ENCODE results near the gene CADPS2. TPM values are rescaled to one million over a fixed set of nuclear protein-coding genes. Genes with fewer than 3 reads are reported as not detected.

CADPS2 gene
- total and polyA plus RNA-seq, 12 donors = 14.6 to 103 (median 39.4) TPM

GRCh38 chr7:122552769-122553168 is 333.5 kb downstream of the CADPS2 start:
- no peak for TF ChIP-seq POLR2A (IDR thresholded peaks at IDR 0.05)
- no peak for TF ChIP-seq CTCF (IDR thresholded peaks at IDR 0.05)
- intact Hi-C loops (cut with DNase I) = no loop called here
- H3K4me3 ChIP-seq = no peak overlapping the region
- DNase-seq = no peak
- no peak overlapping the region for H3K27ac ChIP-seq
- no peaks in the 10 kb centered on the region for H3K36me3 ChIP-seq (replicated peaks in 1 of 2)
- no peaks in the 10 kb centered on the region for H3K9me3 ChIP-seq (replicated peaks in 1 of 3)
- no peaks in the 10 kb centered on the region for H3K27me3 ChIP-seq
- no peaks in the 10 kb centered on the region for H3K4me1 ChIP-seq (replicated peaks in 1 of 2)

DNA sequence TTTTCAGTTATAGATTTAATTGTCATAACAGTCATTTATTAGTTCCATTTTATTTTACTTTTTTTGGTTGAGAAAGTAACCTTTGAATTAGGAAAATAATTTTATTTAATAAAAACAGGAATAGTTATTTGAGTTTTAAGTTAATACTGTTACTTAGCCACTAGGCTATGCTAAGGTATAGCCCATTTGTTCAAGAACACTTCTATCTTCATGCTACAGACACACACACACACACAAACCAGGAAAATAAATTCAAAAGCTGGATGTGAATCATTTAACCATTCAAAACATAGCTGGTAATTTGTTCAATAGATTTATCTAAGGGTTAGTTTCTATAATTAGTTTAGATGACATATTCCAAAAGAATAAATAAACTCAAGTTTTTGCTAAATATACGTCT is 335.7 kb downstream of the CADPS2 start:
- TF ChIP-seq CTCF (IDR thresholded peaks at IDR 0.05) (peak in 3 of 6 experiments; percentile 20 to 32 (median 28)), POLR2A (IDR thresholded peaks at IDR 0.05) (no peak)
- Histone ChIP-seq H3K9me3 (replicated peaks in 1 of 3) (no peaks in the 10 kb centered on the region), H3K36me3 (replicated peaks in 1 of 2) (no peaks in the 10 kb centered on the region), H3K4me1 (replicated peaks in 1 of 2) (no peaks in the 10 kb centered on the region), H3K4me3 (no peak overlapping the region), H3K27me3 (no peaks in the 10 kb centered on the region), H3K27ac (no peak overlapping the region)
- DNase-seq = no peak
- WGBS, 4 donors = 73 to 93% (median 91%) methylated on average over 1 of the region's 1 CpG
- intact Hi-C loops (cut with DNase I) = no loop called here

GRCh38 chr7:122549578-122549977 is 336.7 kb downstream of the CADPS2 start:
- Histone ChIP-seq H3K27ac (no peak overlapping the region), H3K27me3 (no peaks in the 10 kb centered on the region), H3K36me3 (replicated peaks in 1 of 2) (no peaks in the 10 kb centered on the region), H3K4me3 (no peak overlapping the region), H3K9me3 (replicated peaks in 1 of 3) (no peaks in the 10 kb centered on the region), H3K4me1 (replicated peaks in 1 of 2) (no peaks in the 10 kb centered on the region)
- WGBS, 4 donors = 93 to 95% (median 95%) methylated on average over 5 of the region's 5 CpGs
- TF ChIP-seq POLR2A (IDR thresholded peaks at IDR 0.05) = no peak
- TF ChIP-seq CTCF (IDR thresholded peaks at IDR 0.05) = no peak
- DNase-seq = no peak
- intact Hi-C loops (cut with DNase I) = no loop called here

DNA sequence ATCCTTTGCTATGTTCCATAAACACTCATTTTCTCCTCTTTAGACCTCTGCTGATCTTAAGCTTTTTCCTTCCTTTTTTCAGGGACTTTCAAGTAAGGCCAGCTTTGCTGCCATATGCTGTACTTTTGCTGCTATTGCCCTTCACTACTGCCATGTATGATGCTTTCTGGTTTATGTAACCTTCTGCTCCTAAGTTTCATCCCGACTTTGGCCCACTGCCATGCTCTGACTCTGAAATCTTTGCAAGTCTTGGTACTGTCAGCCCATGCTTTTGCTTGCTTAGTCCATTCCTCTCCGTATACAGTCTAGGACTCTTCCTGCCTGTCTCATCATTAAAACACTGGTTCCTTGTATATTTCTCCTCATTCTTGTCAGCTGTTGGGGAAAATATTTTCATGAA is 339.8 kb downstream of the CADPS2 start:
- no peak overlapping the region for H3K4me3 ChIP-seq
- intact Hi-C loops (cut with DNase I) = no loop called here
- H3K27ac ChIP-seq = no peak overlapping the region
- no peaks in the 10 kb centered on the region for H3K27me3 ChIP-seq
- peak; percentile 27 to 56 (median 47) for DNase-seq
- H3K36me3 ChIP-seq (replicated peaks in 1 of 2) = no peaks in the 10 kb centered on the region
- H3K4me1 ChIP-seq (replicated peaks in 1 of 2) = no peaks in the 10 kb centered on the region
- TF ChIP-seq POLR2A (IDR thresholded peaks at IDR 0.05) = no peak
- TF ChIP-seq CTCF (IDR thresholded peaks at IDR 0.05) = no peak
- peaks cover 0 to 8% (median 0%) of the 10 kb centered on the region in 3 donors for H3K9me3 ChIP-seq (replicated peaks in 1 of 3)
- 37 to 55% (median 47%) methylated on average over 2 of the region's 2 CpGs for WGBS, 4 donors
